Skin of body (tissue), 2 donors: Measurements from ENCODE around the gene SKI. TPM values are rescaled to one million over a fixed set of nuclear protein-coding genes. Genes with fewer than 3 reads are reported as not detected.
"Not testable (repeated sequence)": the region's sequence is repeated elsewhere in the genome, so short reads cannot be mapped to it uniquely, and the experiment has no call there.

Experiments
- DNase-seq: peaks from one replicate; lab custom pipeline; 2025; lab: John Stamatoyannopoulos, UW
- total RNA-seq: library from RNA; depleted of rRNA; stranded (reverse); fragments of >200 nt; gene quantifications from one replicate; pipeline ENCODE4 v1.2.3, GENCODE V29; 2014

SKI gene
- total RNA-seq, 1 donor from 2014 or later, result 28.4 TPM

DNA sequence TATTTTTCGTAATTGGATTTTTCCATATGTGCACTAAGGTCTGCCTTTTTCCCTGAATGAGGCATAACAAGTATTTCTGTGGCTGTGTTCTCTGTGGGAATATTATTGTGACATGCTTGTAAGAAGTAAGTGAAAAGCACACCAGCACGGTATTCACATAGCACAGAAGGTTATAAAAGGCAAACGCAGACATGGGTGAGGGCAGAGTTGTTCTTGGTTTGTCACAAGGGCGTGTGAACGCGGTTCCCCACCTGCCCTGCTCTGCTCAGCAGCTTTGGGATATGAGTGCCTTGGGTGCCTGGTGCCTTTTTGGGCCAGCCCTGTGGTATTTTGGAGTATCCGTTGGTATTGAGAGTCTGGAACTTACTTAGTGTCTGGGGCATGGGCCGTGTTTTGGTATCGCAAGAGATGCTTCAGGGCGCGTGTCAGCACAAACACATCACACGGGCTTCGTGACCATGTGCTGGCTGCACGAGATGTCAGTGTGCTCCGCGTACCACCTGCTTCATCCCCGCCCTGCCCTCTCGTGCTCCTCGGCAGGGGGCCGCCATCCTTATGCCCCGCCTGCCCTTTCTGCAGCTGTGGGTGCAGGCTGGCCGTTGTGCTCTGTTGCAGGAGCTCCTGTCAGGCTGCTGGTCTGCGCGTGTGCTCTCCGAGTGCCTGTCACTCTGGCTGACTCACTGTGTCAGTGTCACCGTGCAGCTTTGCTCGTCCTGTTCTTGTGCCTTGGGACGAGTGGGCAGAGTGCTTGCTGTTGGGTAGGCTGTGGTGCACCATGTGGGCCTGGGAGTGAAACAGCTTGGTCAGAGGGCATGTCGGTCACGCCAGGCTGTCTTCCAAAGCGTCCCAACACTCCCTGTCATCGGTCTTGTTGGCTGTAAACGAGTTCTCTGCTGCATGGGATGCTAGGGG, 15.0 kb downstream of the SKI start:
- no peak for DNase-seq

DNA sequence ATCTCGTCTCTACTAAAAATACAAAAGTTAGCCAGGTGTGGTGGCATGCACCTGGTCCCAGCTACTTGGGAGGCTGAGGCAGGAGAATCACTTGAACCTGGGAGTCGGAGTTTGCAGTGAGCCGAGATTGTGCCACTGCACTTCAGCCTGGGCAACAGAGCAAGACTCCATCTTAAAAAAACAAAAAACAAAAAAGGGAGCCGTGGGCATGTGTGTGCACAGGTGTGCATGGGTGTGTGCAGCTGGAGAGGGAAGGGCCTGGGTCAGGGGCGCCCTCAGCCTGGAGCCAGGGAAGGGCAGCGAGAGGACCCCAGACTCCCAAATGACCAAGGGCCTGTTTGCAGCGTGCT, 18.9 kb downstream of the SKI start:
- not testable (repeated sequence) for DNase-seq

DNA sequence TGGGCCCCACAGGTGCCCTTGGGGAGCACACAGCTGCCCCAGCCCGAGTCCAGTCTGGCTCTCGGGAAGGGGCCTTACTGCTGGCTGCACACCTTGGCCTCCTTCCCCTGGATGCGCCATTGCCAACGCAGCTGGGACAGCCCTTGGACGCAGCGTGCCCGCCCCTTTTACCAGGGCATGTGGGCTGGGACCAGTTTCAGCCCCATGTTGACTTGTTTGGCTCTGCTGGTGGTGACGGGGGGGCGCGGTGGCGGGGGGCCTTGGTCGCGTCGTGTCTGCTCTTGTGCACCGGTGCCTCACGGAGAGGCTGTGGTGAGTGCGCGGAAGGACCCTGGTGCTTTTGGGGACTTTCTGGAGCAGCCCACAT, 19.6 kb downstream of the SKI start:
- DNase-seq, result no peak

DNA sequence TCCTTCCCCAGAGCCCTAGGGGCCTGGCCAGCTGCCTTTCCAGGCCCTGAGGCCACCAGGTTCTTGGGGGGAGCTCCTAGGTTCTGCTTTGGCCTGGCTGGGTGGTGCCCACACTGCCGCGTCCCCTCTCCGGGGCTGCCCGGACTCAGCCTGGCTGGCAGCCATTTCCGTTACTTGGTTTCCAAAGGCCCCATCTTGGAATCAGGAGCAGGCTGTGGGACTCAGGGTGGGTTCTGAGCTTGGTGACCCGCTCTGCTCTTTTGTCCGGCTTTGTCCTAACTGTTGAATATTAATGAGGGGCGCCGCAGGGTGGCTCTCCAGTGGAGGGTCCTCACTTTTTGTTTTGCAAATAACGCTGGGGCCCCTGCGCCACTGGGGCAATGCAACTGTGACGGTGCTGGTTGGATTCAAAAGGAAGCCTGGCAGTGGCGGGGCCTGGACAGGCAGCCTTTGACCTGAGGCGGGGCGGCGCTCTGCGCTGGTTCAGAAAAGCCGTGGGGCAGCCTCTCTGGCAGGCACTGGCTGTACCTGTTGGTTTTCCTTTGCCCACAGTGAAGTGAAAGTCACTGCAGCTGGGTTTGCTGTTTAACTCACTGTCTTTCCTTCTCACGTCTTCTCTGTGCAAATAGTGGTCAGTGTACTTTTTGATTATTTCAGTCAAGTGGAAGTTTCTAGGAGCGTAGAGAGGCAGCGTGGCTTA, 20.2 kb downstream of the SKI start:
- no peak for DNase-seq

DNA sequence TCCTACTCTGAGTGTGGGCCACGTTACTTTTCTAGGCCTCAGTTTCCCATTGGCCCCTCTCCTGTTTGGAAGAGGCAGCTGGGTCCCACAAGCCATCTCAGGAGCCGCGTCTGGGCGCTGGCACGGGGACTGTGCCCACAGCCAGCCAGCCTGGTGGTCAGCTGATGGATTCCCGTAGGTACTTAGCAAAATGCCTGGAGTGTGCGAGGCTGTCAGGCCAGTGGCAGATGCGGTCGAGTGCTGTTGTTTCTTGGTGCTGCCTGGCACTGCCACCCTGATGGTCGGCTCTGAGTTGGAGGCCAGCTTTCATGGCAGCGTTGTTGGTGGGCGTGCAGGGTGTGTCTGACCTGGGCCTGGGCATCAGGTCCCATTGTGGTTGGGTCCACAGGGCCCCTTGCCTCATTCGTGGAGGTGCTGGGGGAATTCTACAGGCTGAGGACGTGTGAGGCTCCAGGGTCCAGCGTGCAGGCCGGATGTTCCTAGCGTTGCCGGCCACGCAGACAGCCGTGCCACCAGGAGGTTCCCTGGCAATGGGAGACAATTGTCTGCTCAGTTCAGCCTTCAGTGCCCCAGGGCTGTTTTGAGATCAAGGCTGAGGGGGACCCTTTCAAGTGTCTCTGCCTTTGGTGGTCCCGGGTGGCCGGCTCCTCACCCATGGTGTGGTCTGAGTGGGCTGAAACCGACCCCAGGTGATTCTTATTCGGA, 20.9 kb downstream of the SKI start:
- DNase-seq, result no peak

- DNase-seq, result no peak
These were observed 21.4 kb downstream of the SKI start for GRCh38 chr1:2249559-2249906.

- no peak for DNase-seq
These were observed 22.7 kb downstream of the SKI start for GRCh38 chr1:2250721-2251281.

DNA sequence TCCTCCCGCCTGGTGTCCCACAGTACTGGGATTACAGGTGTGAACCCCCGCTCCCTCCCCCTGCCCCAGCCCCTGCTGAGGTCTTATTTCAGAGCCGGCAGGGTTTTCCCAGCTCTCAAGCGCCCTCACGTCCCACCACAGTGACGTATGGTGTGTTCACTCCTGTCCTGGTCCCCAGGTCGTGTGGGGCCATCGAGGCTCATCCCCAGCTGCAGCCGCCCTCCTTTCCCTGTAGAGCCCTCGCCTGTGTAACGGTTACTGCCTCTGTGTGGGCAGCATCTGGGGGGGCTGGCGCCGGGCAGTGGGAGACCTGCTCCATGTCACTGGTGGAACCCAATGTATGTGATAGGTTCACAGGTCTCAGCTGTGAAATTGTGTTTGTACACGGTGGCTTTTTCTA, 23.2 kb downstream of the SKI start:
- no peak for DNase-seq

DNA sequence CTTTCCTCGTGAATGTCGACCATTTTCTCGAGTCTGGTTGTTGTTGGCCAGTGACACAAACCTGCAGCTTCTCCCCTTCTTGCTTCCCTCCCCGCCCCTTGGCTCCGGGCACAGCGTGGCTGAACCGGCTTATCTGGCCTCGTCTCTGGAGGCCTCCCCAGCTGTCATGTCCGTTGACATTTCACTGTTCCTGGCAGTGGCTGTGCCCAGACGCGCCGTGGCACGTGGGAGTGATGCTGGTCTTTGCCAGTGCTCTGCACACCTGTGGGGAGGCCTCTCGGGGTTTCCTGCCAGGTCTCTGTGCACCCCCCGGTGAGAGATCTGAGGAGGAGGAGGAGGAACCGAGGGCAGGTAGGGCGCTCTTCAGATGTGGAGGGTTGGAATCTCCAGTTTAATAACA, 23.7 kb downstream of the SKI start:
- no peak for DNase-seq

- no peak for DNase-seq
These were observed 24.3 kb downstream of the SKI start for GRCh38 chr1:2252423-2252822.

GRCh38 chr1:2253036-2253796, 25.1 kb downstream of the SKI start:
- DNase-seq, result no peak

DNA sequence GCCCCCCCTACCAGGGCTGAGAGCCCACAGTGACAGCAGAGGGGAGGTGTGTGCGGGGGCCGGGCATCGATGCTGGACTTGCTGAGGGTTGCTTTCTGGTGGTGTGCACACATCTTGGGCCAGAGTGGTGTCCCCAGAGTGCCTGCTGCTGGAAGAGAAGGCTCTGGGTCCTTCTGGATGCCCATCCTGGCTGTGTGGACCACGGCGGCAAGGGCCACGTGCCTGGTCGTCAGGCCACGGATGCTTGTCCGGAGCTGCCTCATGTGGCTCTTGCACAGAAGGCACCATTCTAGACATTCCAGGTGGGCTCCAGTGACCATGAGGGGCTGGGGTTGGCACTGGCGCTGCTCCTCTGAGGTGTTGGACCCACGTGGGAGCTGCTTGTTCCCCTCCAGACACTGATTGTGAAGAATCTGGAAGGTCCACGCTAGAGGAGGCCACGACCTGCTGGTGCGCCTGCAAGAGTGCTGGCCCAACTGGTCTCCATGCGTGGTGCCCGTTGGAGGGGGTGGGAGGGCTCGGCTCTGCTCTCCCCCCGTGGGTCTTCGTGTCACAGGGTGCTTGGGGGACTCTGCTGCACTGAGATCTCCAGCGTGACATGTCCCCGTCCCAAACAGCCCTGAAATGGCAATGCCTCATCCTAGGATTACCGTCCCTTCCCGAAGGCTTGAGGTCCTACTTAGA, 25.8 kb downstream of the SKI start:
- DNase-seq, result no peak

DNA sequence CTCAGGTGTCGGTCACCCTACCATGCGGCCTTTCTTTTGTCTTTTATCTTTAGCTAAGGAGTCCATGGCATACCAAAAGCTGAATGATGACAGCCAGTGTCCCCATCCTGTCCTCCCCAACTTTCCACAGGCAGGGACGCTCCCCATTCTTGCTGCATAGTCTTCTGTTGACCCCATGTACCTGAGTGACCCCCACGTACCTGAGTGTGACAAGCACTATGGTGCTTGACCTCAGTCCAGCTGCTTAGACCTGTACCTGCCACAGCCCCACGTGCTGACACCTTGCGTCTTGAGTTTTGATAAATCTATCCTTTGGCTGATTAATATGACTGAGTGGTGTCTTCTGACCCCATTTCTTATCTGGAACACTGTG, 26.9 kb downstream of the SKI start:
- no peak for DNase-seq

GRCh38 chr1:2255420-2256369, 27.6 kb downstream of the SKI start:
- DNase-seq, result peak; percentile 89

GRCh38 chr1:2256435-2257244, 28.5 kb downstream of the SKI start:
- DNase-seq, result no peak

GRCh38 chr1:2257245-2257627, 29.1 kb downstream of the SKI start:
- no peak for DNase-seq

DNA sequence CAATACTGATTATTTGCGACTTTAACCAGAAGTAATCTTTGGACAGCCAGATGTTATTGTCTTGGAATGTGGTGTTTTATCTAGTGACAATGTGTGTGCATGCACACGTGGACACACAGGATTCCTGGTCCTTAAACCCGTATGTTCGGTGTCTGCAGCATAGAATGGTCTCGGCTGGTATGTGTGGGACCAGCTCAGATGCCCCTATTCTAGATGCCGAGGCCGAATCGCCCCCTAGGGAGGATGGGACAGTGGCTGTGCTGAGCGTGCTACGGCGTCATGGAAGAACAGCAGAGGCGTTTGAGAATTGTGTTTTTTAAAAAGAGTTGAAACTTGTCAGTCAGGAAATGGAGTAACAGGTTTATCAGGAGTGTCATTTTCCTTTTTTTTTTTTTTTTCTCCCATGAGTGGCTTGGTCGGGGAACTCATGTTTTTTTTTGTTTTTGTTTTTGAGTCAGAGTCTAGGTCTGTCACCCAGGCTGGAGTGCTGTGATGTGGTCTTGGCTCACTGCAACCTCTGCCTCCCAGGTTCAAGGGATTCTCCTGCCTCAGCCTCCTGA, 30.1 kb downstream of the SKI start:
- no peak for DNase-seq

DNA sequence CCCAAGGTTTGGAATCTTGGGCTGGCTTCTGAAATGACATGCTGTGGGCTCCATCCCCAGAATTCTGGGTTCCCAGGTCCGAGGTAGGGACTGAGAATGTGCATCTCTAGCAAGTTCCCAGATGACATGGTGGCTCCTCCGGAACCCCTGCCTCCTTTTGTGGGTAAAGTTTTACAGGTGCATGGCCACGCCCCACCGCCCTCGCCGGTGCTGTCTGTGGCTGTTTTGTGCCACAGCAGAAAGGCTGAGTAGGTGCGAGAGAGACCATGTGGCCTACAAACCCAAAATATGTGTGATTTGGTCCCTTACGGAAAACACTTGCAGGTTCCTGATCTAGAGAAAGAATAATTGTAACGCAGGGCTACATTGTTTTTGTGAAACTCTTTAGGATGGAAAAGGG, 30.9 kb downstream of the SKI start:
- DNase-seq, result no peak
